H1 (cell line): Measurements from ENCODE around the gene SAG. TPM values are rescaled to one million over a fixed set of nuclear protein-coding genes. Genes with fewer than 3 reads are reported as not detected.
"Not testable (repeated sequence)": the region's sequence is repeated elsewhere in the genome, so short reads cannot be mapped to it uniquely, and the experiment has no call there.

ENCODE experiments used
- CTCF ChIA-PET: fragments of 300-600 bp; sonication (Branson Sonifier 250); formaldehyde crosslinking; loops from one replicate; lab custom pipeline; 2021; ENCODE audit not compliant: partially characterized antibody; lab: Charles Lee
- POLR2A ChIA-PET: fragments of 300-600 bp; sonication (Branson Sonifier 250); formaldehyde crosslinking; loops from one replicate; lab custom pipeline; 2021; ENCODE audit warnings: inconsistent platforms; ENCODE audit not compliant: partially characterized antibody; lab: Charles Lee
- DNase-seq, 2 experiments: peaks; one replicate each; pipeline versions ENCODE4 v3.0.0 to v3.0.0-alpha.2; 2010 to 2022; ENCODE audit warnings: low spot score in 2 of 2, low read depth in 1 of 2, mixed read lengths in 1 of 2
- FAIRE-seq: peaks from 2 replicates; lab custom pipeline; 2011; peaks lifted over from hg19 to GRCh38; lab: Jason Lieb, UNC
- H2AFZ ChIP-seq: 2 replicates; pipeline ENCODE4 v1.8.1; 2012; ENCODE audit warnings: low read length, inconsistent platforms
- H2AK5ac ChIP-seq: 2 replicates; pipeline ENCODE4 v1.6.1; 2013; ENCODE audit warnings: low read depth, low read length
- H2BK120ac ChIP-seq: replicated peaks from 2 replicates; pipeline ENCODE3; 2013; ENCODE audit warnings: low read depth, low read length, inconsistent platforms
- H2BK12ac ChIP-seq: 2 replicates; pipeline ENCODE4 v1.6.1; 2013; ENCODE audit warnings: low read depth, low read length
- H2BK15ac ChIP-seq: 2 replicates; pipeline ENCODE4 v1.6.1; 2013; ENCODE audit warnings: low read length
- H2BK20ac ChIP-seq: 2 replicates; pipeline ENCODE4 v1.6.1; 2013; ENCODE audit warnings: low read length
- H2BK5ac ChIP-seq: 2 replicates; pipeline ENCODE4 v1.6.1; 2013; ENCODE audit warnings: low read depth, low read length
- H3K14ac ChIP-seq: 2 replicates; pipeline ENCODE4 v1.6.1; 2013; ENCODE audit warnings: inconsistent platforms; ENCODE audit not compliant: insufficient read length
- H3K18ac ChIP-seq: 2 replicates; pipeline ENCODE4 v1.6.1; 2013; ENCODE audit warnings: low read length; ENCODE audit errors: extremely low read depth
- H3K23ac ChIP-seq: 2 replicates; pipeline ENCODE4 v1.6.1; 2013; ENCODE audit warnings: inconsistent platforms; ENCODE audit not compliant: insufficient read length
- H3K23me2 ChIP-seq: 2 replicates; pipeline ENCODE4 v1.6.1; 2013; ENCODE audit warnings: low read depth, low read length
- H3K27ac ChIP-seq: 2 replicates; pipeline ENCODE4 v1.6.1; 2011; ENCODE audit warnings: low read depth, low read length, inconsistent platforms
- H3K27me3 ChIP-seq, 4 experiments: replicated peaks in 1 of 4; 1 replicate in 1 of 4; 2 replicates in 3 of 4; pipeline versions ENCODE4 v1.6.1 to v1.8.1; 2011 to 2013; ENCODE audit warnings: low read length in 3 of 4, mild to moderate bottlenecking in 3 of 4, inconsistent platforms in 2 of 4, mixed read lengths in 2 of 4, moderate library complexity in 1 of 4; ENCODE audit not compliant: control insufficient read depth in 3 of 4, insufficient read depth in 3 of 4; ENCODE audit errors: extremely low read depth in 1 of 4
- H3K36me3 ChIP-seq, 4 experiments: 2 replicates each; pipeline versions ENCODE4 v1.6.1 to v1.8.1; 2011 to 2013; ENCODE audit warnings: mild to moderate bottlenecking in 4 of 4, low read length in 3 of 4, moderate library complexity in 2 of 4, control low read depth in 1 of 4, inconsistent platforms in 1 of 4; ENCODE audit not compliant: insufficient read depth in 4 of 4, control insufficient read depth in 2 of 4
- H3K4ac ChIP-seq: replicated peaks from 2 replicates; pipeline ENCODE3; 2013; ENCODE audit warnings: low read length, low read depth, mixed read lengths, inconsistent platforms; ENCODE audit not compliant: insufficient read length
- H3K4me1 ChIP-seq, 4 experiments: replicated peaks in 1 of 4; 1 replicate in 1 of 4; 2 replicates in 3 of 4; pipeline versions ENCODE4 v1.6.1 to v1.8.1; 2011 to 2013; ENCODE audit warnings: low read length in 3 of 4, inconsistent platforms in 2 of 4, mixed read lengths in 1 of 4; ENCODE audit not compliant: insufficient read depth in 4 of 4, control insufficient read depth in 3 of 4
- H3K4me2 ChIP-seq, 2 experiments: 2 replicates each; pipeline versions ENCODE4 v1.6.1 to v1.8.1; 2011 to 2013; ENCODE audit warnings: low read depth in 2 of 2, low read length in 2 of 2, control low read depth in 1 of 2, inconsistent platforms in 1 of 2, mild to moderate bottlenecking in 1 of 2; ENCODE audit not compliant: insufficient read depth in 1 of 2
- H3K4me3 ChIP-seq, 4 experiments: fragments of 200-600, 300-600 bp in 1 of 4; sonication (generic), shearing (Covaris generic), sonication (Bioruptor Twin) in 1 of 4; 2 replicates each; pipeline versions ENCODE4 v1.5.1 to v1.8.1; 2011 to 2016; ENCODE audit warnings: low read length in 4 of 4, low read depth in 3 of 4, control low read depth in 2 of 4, inconsistent platforms in 2 of 4, mild to moderate bottlenecking in 2 of 4, mixed read lengths in 1 of 4, moderate library complexity in 1 of 4; ENCODE audit not compliant: insufficient read depth in 2 of 4; ENCODE audit errors: extremely low read depth in 1 of 4
- H3K56ac ChIP-seq: replicated peaks from 2 replicates; pipeline ENCODE3; 2013; ENCODE audit warnings: low read depth, mild to moderate bottlenecking, mixed read lengths, low read length, inconsistent platforms; ENCODE audit not compliant: insufficient read length
- H3K79me1 ChIP-seq: 2 replicates; pipeline ENCODE4 v1.6.1; 2013; ENCODE audit warnings: low read depth, low read length, control low read depth
- H3K79me2 ChIP-seq, 2 experiments: 2 replicates each; pipeline versions ENCODE4 v1.6.1 to v1.8.1; 2012 to 2013; ENCODE audit warnings: low read length in 2 of 2, mild to moderate bottlenecking in 2 of 2, inconsistent platforms in 1 of 2; ENCODE audit not compliant: insufficient read depth in 2 of 2, control insufficient read depth in 1 of 2
- H3K9ac ChIP-seq, 4 experiments: replicated peaks in 1 of 4; 1 replicate in 1 of 4; 2 replicates in 3 of 4; pipeline versions ENCODE4 v1.6.1 to v1.8.1; 2011 to 2013; ENCODE audit warnings: low read depth in 3 of 4, low read length in 3 of 4, control low read depth in 2 of 4, mild to moderate bottlenecking in 2 of 4, moderate library complexity in 2 of 4, inconsistent platforms in 1 of 4; ENCODE audit errors: extremely low read depth in 1 of 4
- H3K9me3 ChIP-seq, 2 experiments: 2 replicates each; pipeline versions ENCODE4 v1.6.1 to v1.8.1; 2012 to 2013; ENCODE audit warnings: mild to moderate bottlenecking in 2 of 2, moderate library complexity in 2 of 2, control low read depth in 1 of 2, inconsistent platforms in 1 of 2, low read depth in 1 of 2, low read length in 1 of 2, mixed read lengths in 1 of 2; ENCODE audit not compliant: insufficient read depth in 2 of 2
- H4K20me1 ChIP-seq, 2 experiments: replicated peaks in 1 of 2; 2 replicates each; pipeline versions ENCODE3 to v1.8.1; 2011 to 2013; ENCODE audit warnings: inconsistent platforms in 2 of 2, low read length in 2 of 2, mild to moderate bottlenecking in 1 of 2; ENCODE audit not compliant: insufficient read depth in 2 of 2, control insufficient read depth in 1 of 2
- H4K5ac ChIP-seq: 2 replicates; pipeline ENCODE4 v1.6.1; 2013; ENCODE audit warnings: low read length, low read depth, mixed read lengths, inconsistent platforms; ENCODE audit not compliant: insufficient read length
- H4K8ac ChIP-seq: 2 replicates; pipeline ENCODE4 v1.8.0; 2013; ENCODE audit warnings: mild to moderate bottlenecking, moderate library complexity, low read length, inconsistent platforms; ENCODE audit not compliant: insufficient read depth; ENCODE audit errors: extremely low read depth
- H4K91ac ChIP-seq: replicated peaks from 2 replicates; pipeline ENCODE3; 2013; ENCODE audit warnings: low read length, mixed read lengths, inconsistent platforms; ENCODE audit not compliant: insufficient read length
- WGBS, 2 experiments: shearing (Covaris generic) in 1 of 2; methylation state at CpG; one replicate each; pipeline versions ENCODE4 v1.1.6 to v1.1.7; 2013 to 2015; ENCODE audit warnings: low lambda C conversion rate in 2 of 2, mixed read lengths in 2 of 2, inconsistent platforms in 1 of 2, low coverage in 1 of 2, missing lambda C conversion rate in 1 of 2; ENCODE audit not compliant: insufficient replicate concordance in 2 of 2, insufficient coverage in 1 of 2, insufficient read length in 1 of 2; ENCODE audit errors: extremely low coverage in 1 of 2, missing lambda C conversion rate in 1 of 2; 5-methylcytosine and 5-hydroxymethylcytosine counted together
- polyA plus RNA-seq, 7 experiments: library from polyadenylated mRNA; depleted of rRNA in 3 of 7; stranded (reverse) in 5 of 7; unstranded in 2 of 7; fragments of >200 nt in 5 of 7; fragments of 200-250 nt in 2 of 7; gene quantifications; 1 replicate in 5 of 7; 2 replicates in 1 of 7; 4 replicates in 1 of 7; pipeline versions ENCODE4 v1.2.1 to v1.2.3, GENCODE V29; 2011 to 2013; ENCODE audit warnings: missing spikeins in 2 of 7, mixed read lengths in 2 of 7
- total RNA-seq: library from RNA; stranded (reverse); fragmentation: NEBNext Ultra II Directional; extraction: Animal tissue kit (Norgen Biotek cat#: 25700); gene quantifications from 2 replicates; pipeline ENCODE4 v1.2.1, GENCODE V29; 2021

The SAG gene
- total and polyA plus RNA-seq, 2 of the 8 experiments (the other 6 are each of a cell fraction or from before 2014, with no cell fraction given), result not detected

DNA sequence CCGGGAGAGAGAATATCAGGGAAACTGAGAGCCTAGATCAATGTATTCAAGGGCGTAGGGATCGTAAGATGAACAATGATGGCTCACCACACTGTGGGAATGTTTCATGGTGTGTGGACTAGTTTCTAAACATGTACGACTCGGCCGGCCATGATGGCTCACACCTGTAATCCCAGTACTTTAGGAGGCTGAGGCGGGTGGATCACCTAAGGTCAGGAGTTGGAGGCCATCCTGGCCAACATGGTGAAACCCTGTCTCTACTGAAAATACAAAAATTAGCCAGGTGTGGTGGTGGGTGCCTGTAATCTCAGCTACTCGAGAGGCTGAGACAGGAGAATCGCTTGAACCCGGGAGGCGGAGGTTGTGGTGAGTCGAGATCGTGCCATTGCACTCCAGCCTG, 28.5 kb downstream of the SAG start:
- not testable (repeated sequence) for H3K4me2 ChIP-seq, H3K9me3 ChIP-seq, H2BK120ac ChIP-seq, H2BK15ac ChIP-seq, H2BK20ac ChIP-seq, H3K23me2 ChIP-seq, H2AFZ ChIP-seq, H3K56ac ChIP-seq, H3K79me2 ChIP-seq, H3K4me1 ChIP-seq, H3K14ac ChIP-seq, H3K9ac ChIP-seq, DNase-seq, H4K20me1 ChIP-seq, H3K79me1 ChIP-seq, H3K23ac ChIP-seq, H3K27ac ChIP-seq, H2AK5ac ChIP-seq, H3K4ac ChIP-seq, H2BK12ac ChIP-seq, H4K91ac ChIP-seq, H4K5ac ChIP-seq, H2BK5ac ChIP-seq, H3K18ac ChIP-seq, H3K4me3 ChIP-seq, FAIRE-seq, H3K36me3 ChIP-seq, H4K8ac ChIP-seq
- CTCF ChIA-PET, result interaction anchor here (0.6 to 2.1 kb wide), 2 partner anchors 10 to 36 kb away, joined by 4 to 8 read pairs; no protein-coding TSS in a partner anchor
- POLR2A ChIA-PET, result interaction anchor here (0.6 kb wide), 1 partner anchor 148 kb away, joined by 3 read pairs; no protein-coding TSS in a partner anchor
- 95% methylated on average over 13 of the region's 13 CpGs; no CpG with 5 or more reads in 1 of the 2 experiments for WGBS, 2 experiments
- peaks cover 0 to 34% (median 17%) of the 10 kb centered on the region in 4 experiments; a peak in 5 of 7 replicates for H3K27me3 ChIP-seq
